Cerebellar cortex (tissue), 1 donor: ENCODE measurements around the gene MED25.

ENCODE experiments used
- DNase-seq: peaks from one replicate; pipeline ENCODE4 v3.0.0-alpha.2; 2015; ENCODE audit warnings: low spot score

Gene MED25

GRCh38 chr19:49873834-49874233, 55.7 kb downstream of the MED25 start:
- no peak for DNase-seq

DNA sequence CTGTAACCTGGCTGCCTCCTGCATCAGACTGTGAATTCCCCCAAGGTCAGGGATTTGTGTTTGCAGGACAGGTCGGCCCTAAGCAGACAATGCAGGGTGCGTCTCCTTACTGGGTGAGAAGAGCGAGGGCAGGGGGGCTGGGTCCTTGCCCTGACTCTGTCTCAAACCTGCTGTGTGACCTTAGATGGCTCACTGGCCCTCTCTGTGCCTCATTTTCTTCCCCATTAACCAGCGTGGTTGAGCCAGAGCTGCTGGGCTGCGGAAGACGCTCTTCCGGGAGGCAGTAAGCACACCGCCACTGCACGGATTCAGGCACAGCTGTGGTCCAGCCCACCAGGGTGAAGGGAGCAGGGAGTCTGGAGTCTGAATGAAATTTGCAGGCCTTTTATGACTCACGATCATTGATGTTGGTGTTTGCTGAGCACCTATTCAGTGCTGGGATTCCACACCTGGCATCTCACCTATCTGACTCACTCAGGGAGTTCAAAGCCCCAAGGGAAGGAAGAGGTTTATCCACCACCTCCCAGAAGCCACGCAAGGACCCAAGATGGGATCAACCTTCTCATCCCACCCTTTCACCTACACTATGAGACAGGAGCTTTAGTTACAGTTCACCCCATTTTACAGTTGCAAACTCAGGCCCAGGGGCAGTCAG, 56.5 kb downstream of the MED25 start:
- DNase-seq, result no peak

- DNase-seq, result no peak
Measured at GRCh38 chr19:49875177-49875576, 57.1 kb downstream of the MED25 start.

- DNase-seq, result peak; percentile 73
Measured at GRCh38 chr19:49875857-49876421, 57.9 kb downstream of the MED25 start.

- peak; percentile 99 for DNase-seq
Measured at GRCh38 chr19:49876422-49877019, 58.4 kb downstream of the MED25 start.

- DNase-seq, result peak; percentile 100
Measured at GRCh38 chr19:49877020-49877878, 59.2 kb downstream of the MED25 start, which contains the start of the genes AKT1S1 and TBC1D17. AKT1S1 (minus strand) TSS chr19:49877355; CDS start chr19:49873295, 4,060 bp downstream. TBC1D17 (plus strand) TSS chr19:49877702; CDS start chr19:49877724, 22 bp downstream.

GRCh38 chr19:49877879-49878743, 60.0 kb downstream of the MED25 start:
- DNase-seq, result peak; percentile 96

- DNase-seq, result no peak
Measured at GRCh38 chr19:49878744-49879070, 60.6 kb downstream of the MED25 start.

- DNase-seq, result no peak
Measured at GRCh38 chr19:49879243-49879963, 61.3 kb downstream of the MED25 start.

DNA sequence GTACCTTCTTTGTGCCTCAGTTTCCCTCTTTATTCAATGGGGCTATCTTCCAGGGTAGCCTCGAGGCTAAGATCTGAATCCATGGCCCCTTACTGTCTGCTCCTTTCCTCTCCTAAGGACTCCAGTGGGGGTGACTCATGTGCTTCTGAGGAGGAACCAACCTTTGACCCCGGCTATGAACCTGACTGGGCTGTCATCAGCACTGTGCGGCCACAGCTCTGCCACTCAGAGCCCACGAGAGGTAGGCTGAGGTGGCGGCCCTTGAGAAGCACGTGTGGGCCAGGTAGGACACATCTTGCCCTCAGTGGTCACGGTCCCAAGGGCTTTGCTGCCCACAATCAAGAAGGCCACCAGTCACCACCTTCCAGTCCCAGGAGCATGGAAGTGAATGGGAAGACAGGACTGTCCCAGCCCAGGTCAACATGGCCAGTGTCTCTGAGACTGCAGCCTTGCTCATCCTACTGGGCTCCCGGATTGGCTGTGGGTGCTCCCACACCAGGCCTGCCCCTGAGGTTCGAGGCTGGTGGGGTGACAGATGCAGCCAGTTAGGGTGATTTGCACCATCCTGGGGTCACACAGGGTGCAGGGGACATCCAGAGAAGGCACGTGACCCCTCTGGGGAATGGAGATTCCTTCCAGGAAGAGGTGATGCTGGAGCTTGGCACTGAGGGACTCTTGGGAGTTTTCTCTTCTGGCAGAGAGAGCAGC, 62.2 kb downstream of the MED25 start:
- no peak for DNase-seq

GRCh38 chr19:49881186-49881585, 63.1 kb downstream of the MED25 start:
- no peak for DNase-seq

- DNase-seq, result no peak
Measured at GRCh38 chr19:49881672-49882394, 63.7 kb downstream of the MED25 start.

GRCh38 chr19:49882643-49883042, 64.6 kb downstream of the MED25 start:
- DNase-seq, result no peak

- no peak for DNase-seq
Measured at GRCh38 chr19:49883094-49883493, 65.0 kb downstream of the MED25 start.

DNA sequence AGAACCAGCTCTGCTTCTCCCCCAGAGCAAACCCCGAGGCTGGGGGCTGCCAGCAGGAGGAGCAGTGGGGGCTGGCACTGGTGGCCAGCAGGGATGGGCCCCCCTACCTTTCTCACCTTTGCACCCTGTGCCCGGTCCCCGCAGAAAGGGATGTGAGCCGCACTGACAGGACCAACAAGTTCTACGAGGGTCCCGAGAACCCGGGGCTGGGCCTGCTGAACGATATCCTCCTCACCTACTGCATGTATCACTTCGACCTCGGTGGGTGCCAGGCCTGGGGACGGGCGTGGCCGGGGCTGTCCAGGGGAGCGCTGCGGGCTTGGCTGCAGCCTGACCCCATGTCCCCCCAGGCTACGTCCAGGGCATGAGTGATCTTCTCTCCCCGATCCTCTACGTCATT, 66.0 kb downstream of the MED25 start:
- DNase-seq, result no peak

- no peak for DNase-seq
Measured at GRCh38 chr19:49884760-49885159, 66.7 kb downstream of the MED25 start.
